HepG2 (cell line): ENCODE results near the gene TLR6. TPM values are rescaled to one million over a fixed set of nuclear protein-coding genes. Genes with fewer than 3 reads are reported as not detected.

Experiments used
- CREB1 ChIP-seq, 2 experiments: fragments of 450-650 bp in 1 of 2; IDR thresholded peaks; 2 replicates each; pipeline ENCODE4 v1.6.1; 2016 to 2017; ENCODE audit warnings: control low read depth in 1 of 2, mild to moderate bottlenecking in 1 of 2, missing compliant biosample characterization in 1 of 2, missing genetic modification characterization in 1 of 2
- FOXO1 ChIP-seq: sonication (generic); formaldehyde crosslinking; IDR thresholded peaks from 2 replicates; pipeline ENCODE4 v1.4.0; 2020; ENCODE audit warnings: missing genetic modification reagents
- MEIS2 ChIP-seq: sonication (generic); formaldehyde crosslinking; IDR thresholded peaks from 2 replicates; pipeline ENCODE4 v1.9.0; 2021; ENCODE audit warnings: mild to moderate bottlenecking, missing genetic modification reagents
- PBX2 ChIP-seq: IDR thresholded peaks from 2 replicates; pipeline ENCODE4 v1.6.1; 2016; ENCODE audit warnings: control low read depth
- PBX3 ChIP-seq: sonication (generic); formaldehyde crosslinking; IDR thresholded peaks from 2 replicates; pipeline ENCODE4 v1.8.1; 2023; ENCODE audit warnings: missing genetic modification reagents, inconsistent platforms, borderline replicate concordance
- PHF21A ChIP-seq: sonication (generic); formaldehyde crosslinking; IDR thresholded peaks from 2 replicates; pipeline ENCODE4 v1.5.0; 2020; ENCODE audit warnings: mild to moderate bottlenecking, missing genetic modification reagents
- SALL1 ChIP-seq: sonication (generic); formaldehyde crosslinking; IDR thresholded peaks from 2 replicates; pipeline ENCODE4 v1.8.0; 2022; ENCODE audit warnings: mild to moderate bottlenecking, missing genetic modification reagents
- SALL2 ChIP-seq: sonication (generic); formaldehyde crosslinking; IDR thresholded peaks from 2 replicates; pipeline ENCODE4 v1.8.1; 2023; ENCODE audit warnings: mild to moderate bottlenecking, missing genetic modification reagents, inconsistent platforms
- SP1 ChIP-seq, 2 experiments: fragments of 450-650 bp in 1 of 2; sonication (generic) in 1 of 2; formaldehyde crosslinking in 1 of 2; IDR thresholded peaks; 2 replicates each; pipeline versions ENCODE4 v1.4.0 to v1.6.1; 2016 to 2020; ENCODE audit warnings: missing genetic modification reagents in 1 of 2
- ZBED4 ChIP-seq: sonication (generic); formaldehyde crosslinking; IDR thresholded peaks from 2 replicates; pipeline ENCODE4 v1.4.0; 2020; ENCODE audit warnings: missing genetic modification reagents, borderline replicate concordance
- ZBTB33 ChIP-seq: sonication (generic); formaldehyde crosslinking; IDR thresholded peaks from 2 replicates; pipeline ENCODE4 v1.4.0; 2020; ENCODE audit warnings: missing genetic modification reagents
- ZMAT5 ChIP-seq: sonication (generic); formaldehyde crosslinking; IDR thresholded peaks from 2 replicates; pipeline ENCODE4 v1.5.0; 2020; ENCODE audit warnings: mild to moderate bottlenecking, low read depth, missing genetic modification reagents, borderline replicate concordance
- ZNF441 ChIP-seq: sonication (generic); formaldehyde crosslinking; IDR thresholded peaks from 2 replicates; pipeline ENCODE4 v1.7.0; 2021; ENCODE audit warnings: missing genetic modification reagents, borderline replicate concordance
- ZNF790 ChIP-seq: sonication (generic); formaldehyde crosslinking; IDR thresholded peaks from 2 replicates; pipeline ENCODE4 v1.8.0; 2022; ENCODE audit warnings: missing genetic modification reagents, mild to moderate bottlenecking, borderline replicate concordance
- ZNF816 ChIP-seq: sonication (generic); formaldehyde crosslinking; IDR thresholded peaks from 2 replicates; pipeline ENCODE4 v1.8.0; 2022; ENCODE audit warnings: missing genetic modification reagents, mild to moderate bottlenecking, borderline replicate concordance
- ZNF83 ChIP-seq: sonication (generic); formaldehyde crosslinking; IDR thresholded peaks from 2 replicates; pipeline ENCODE4 v1.4.0; 2020; ENCODE audit warnings: missing genetic modification reagents, mild to moderate bottlenecking, borderline replicate concordance
- polyA plus RNA-seq, 8 experiments: library from polyadenylated mRNA; depleted of rRNA in 3 of 8; stranded (reverse) in 7 of 8; unstranded in 1 of 8; fragments of >200 nt; fragmentation: Illumina TruSeq in 4 of 8; extraction: Trizol in 4 of 8; gene quantifications; 2 replicates each; pipeline versions ENCODE4 v1.2.1 to v1.2.3, GENCODE V29; 2011 to 2016; ENCODE audit warnings: low read depth in 4 of 8, missing spikeins in 1 of 8, mixed read lengths in 1 of 8; ENCODE audit not compliant: insufficient read depth in 1 of 8
- total RNA-seq, 5 experiments: library from RNA; depleted of rRNA; stranded (reverse); fragments of >200 nt; fragmentation: Illumina TruSeq; extraction: Trizol; gene quantifications; 2 replicates each; pipeline ENCODE4 v1.2.3, GENCODE V29; 2016; ENCODE audit warnings: low read depth in 1 of 5

The TLR6 gene
- total and polyA plus RNA-seq, 2 of the 13 experiments (the other 11 are each of a cell fraction or from before 2014, with no cell fraction given), result 0.33 to 0.71 TPM

GRCh38 chr4:38872620-38873019 lies 16.0 kb upstream of the TLR6 start (continued):
- TF ChIP-seq ZMAT5 (CRISPR knock-in tag), result no peak
- no peak for TF ChIP-seq ZNF790 (CRISPR knock-in tag)
- peak; percentile 65; the same call in 1 of the 2 replicates for TF ChIP-seq SALL1 (CRISPR knock-in tag)
- TF ChIP-seq SALL2 (CRISPR knock-in tag), result no peak
- TF ChIP-seq FOXO1 (CRISPR knock-in tag), result peak; percentile 70; the same call in 1 of the 2 replicates
- no peak for TF ChIP-seq ZBED4 (CRISPR knock-in tag)
- no peak for TF ChIP-seq ZNF83 (CRISPR knock-in tag)
- no peak for TF ChIP-seq ZNF816 (CRISPR knock-in tag)
- TF ChIP-seq ZNF441 (CRISPR knock-in tag), result no peak
- TF ChIP-seq MEIS2 (CRISPR knock-in tag), result no peak
- TF ChIP-seq PBX2, result no peak
- TF ChIP-seq CREB1 (IDR thresholded peaks at IDR 0.05), result peak; percentile 52; the same call in 1 of the 2 replicates
- TF ChIP-seq CREB1 (CRISPR knock-in tag; IDR thresholded peaks at IDR 0.05), result peak; percentile 65
- TF ChIP-seq PHF21A (CRISPR knock-in tag), result 0 out of 2 replicates have a peak, but pooled peaks have one; percentile 54
- TF ChIP-seq SP1 (IDR thresholded peaks at IDR 0.05), result no peak
- TF ChIP-seq SP1 (CRISPR knock-in tag; IDR thresholded peaks at IDR 0.05), result no peak
- no peak for TF ChIP-seq PBX3 (CRISPR knock-in tag)
- TF ChIP-seq ZBTB33 (CRISPR knock-in tag), result 0 out of 2 replicates have a peak, but pooled peaks have one; percentile 34
